Psoas muscle (tissue), 8 donors: Measurements from ENCODE around the gene PIGB. TPM values are rescaled to one million over a fixed set of nuclear protein-coding genes. Genes with fewer than 3 reads are reported as not detected.

ENCODE experiments used
- ATAC-seq, 4 donors: fragments of 200-7000 bp; cut with Tn5 transposase; one replicate each; pipeline ENCODE4 v1.9.1; 2020; ENCODE audit warnings: moderate library complexity in 3 of 4, mild to moderate bottlenecking in 2 of 4
- DNase-seq, 2 donors: peaks; one replicate each; pipeline ENCODE4 v3.0.0-alpha.2; 2020
- H3K27ac ChIP-seq: fragments of 200-600 bp; one replicate; pipeline ENCODE4 v1.8.0; 2022
- H3K27me3 ChIP-seq, 3 donors: fragments of 200-600 bp in 1 of 3; one replicate each; pipeline versions ENCODE4 v1.6.1 to v1.8.0; 2013 to 2022; ENCODE audit warnings: low read length in 2 of 3, mild to moderate bottlenecking in 2 of 3, moderate library complexity in 1 of 3; ENCODE audit not compliant: insufficient read depth in 3 of 3
- H3K36me3 ChIP-seq, 2 donors: fragments of 200-600 bp in 1 of 2; one replicate each; pipeline versions ENCODE4 v1.6.1 to v1.8.0; 2013 to 2022; ENCODE audit warnings: low read depth in 1 of 2, mild to moderate bottlenecking in 1 of 2, moderate library complexity in 1 of 2; ENCODE audit not compliant: insufficient read depth in 1 of 2
- H3K4me1 ChIP-seq: fragments of 200-600 bp; one replicate; pipeline ENCODE4 v1.8.0; 2022
- H3K4me3 ChIP-seq: fragments of 200-600 bp; one replicate; pipeline ENCODE4 v1.8.0; 2022; ENCODE audit warnings: mild to moderate bottlenecking
- H3K9me3 ChIP-seq: fragments of 200-600 bp; one replicate; pipeline ENCODE4 v1.8.0; 2022
- WGBS, 3 donors: extraction: QIAGEN DNeasy Blood & Tissue Kit; methylation state at CpG; one replicate each; pipeline versions ENCODE4 v1.1.6 to v1.1.7; 2013; 5-methylcytosine and 5-hydroxymethylcytosine counted together
- intact Hi-C, 2 donors: fragments of 100-400 bp; cut with DNase I; formaldehyde crosslinking; loops; one replicate each; pipeline versions ENCODE4 v1.11.0 to v1.14.2; 2022
- polyA plus RNA-seq, 3 donors: library from polyadenylated mRNA; stranded (reverse); fragments of 200-250 nt; gene quantifications; one replicate each; pipeline ENCODE4 v1.2.3, GENCODE V29; 2013
- total RNA-seq, 4 donors: library from RNA; stranded (reverse); fragmentation: NEBNext Ultra II Directional in 2 of 4; extraction: Animal tissue kit (Norgen Biotek cat#: 25700) in 2 of 4; gene quantifications; one replicate each; pipeline versions ENCODE4 v1.2.1 to v1.2.4, GENCODE V29; 2021 to 2023
- TF ChIP-seq, protein P1 (sequence below): fragments of 200-600 bp; IDR thresholded peaks from one replicate; pipeline ENCODE4 v1.8.0; 2022; ENCODE audit warnings: antibody characterized with exemption
- donor health status: healthy with polysubstance abuse.
- donor health status: DM: no; HTN: no; CAD: no; lungs with moderate emphysema.
- donor health status: Bipolar disorder and iron deficiency.
- donor health status: healthy.
- donor health status: DM: yes; HTN: yes; CAD: no.
- donor health status: DM: no; HTN: no; CAD: no.
- donor health status: DM: no; HTN: no; CAD: no.
- donor health status: DM: yes; HTN: yes; CAD: no.

Gene PIGB
- total and polyA plus RNA-seq, 7 donors = 0.57 to 1.9 (median 1.3) TPM

DNA sequence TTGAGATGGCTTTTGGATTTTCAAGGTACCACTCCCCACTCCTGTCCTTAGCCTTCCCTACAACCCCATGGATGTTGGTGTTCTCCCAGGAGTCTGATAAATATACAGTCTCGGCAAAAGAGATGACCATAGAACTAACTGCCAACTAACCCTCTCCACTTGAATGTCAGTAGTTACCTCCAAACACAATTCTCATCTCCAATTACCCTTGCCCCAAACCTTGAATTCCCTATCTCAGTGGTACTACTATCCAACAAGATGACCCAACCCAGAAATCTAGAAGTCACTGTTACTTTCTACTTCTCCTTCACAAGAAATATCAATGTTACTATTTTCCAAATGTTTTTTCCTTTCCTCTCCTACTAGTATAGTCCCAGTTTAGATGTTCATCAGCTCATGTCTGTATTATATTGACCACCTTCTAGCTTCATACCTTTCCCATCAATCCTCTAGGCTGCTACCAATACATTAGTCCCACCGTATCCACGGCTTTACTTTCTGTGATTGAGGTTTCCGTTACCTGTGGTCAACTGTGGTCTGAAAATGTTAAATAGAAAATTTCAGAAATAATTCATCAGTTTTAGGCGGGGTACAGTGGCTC, 38.1 kb downstream of the PIGB start:
- no peaks in the 10 kb centered on the region for H3K27me3 ChIP-seq
- no peak for DNase-seq
- H3K9me3 ChIP-seq = no peaks in the 10 kb centered on the region
- WGBS, 3 donors = 94 to 96% (median 96%) methylated on average over 5 of the region's 5 CpGs
- peaks cover 0 to 91% of the 10 kb centered on the region in 2 donors for H3K36me3 ChIP-seq
- H3K27ac ChIP-seq = no peak overlapping the region
- no peaks in the 10 kb centered on the region for H3K4me1 ChIP-seq
- no peak for ATAC-seq
- TF ChIP-seq, protein P1, sequence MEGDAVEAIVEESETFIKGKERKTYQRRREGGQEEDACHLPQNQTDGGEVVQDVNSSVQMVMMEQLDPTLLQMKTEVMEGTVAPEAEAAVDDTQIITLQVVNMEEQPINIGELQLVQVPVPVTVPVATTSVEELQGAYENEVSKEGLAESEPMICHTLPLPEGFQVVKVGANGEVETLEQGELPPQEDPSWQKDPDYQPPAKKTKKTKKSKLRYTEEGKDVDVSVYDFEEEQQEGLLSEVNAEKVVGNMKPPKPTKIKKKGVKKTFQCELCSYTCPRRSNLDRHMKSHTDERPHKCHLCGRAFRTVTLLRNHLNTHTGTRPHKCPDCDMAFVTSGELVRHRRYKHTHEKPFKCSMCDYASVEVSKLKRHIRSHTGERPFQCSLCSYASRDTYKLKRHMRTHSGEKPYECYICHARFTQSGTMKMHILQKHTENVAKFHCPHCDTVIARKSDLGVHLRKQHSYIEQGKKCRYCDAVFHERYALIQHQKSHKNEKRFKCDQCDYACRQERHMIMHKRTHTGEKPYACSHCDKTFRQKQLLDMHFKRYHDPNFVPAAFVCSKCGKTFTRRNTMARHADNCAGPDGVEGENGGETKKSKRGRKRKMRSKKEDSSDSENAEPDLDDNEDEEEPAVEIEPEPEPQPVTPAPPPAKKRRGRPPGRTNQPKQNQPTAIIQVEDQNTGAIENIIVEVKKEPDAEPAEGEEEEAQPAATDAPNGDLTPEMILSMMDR = no peak
- H3K4me3 ChIP-seq = no peak overlapping the region
- intact Hi-C loops = no loop called here

DNA sequence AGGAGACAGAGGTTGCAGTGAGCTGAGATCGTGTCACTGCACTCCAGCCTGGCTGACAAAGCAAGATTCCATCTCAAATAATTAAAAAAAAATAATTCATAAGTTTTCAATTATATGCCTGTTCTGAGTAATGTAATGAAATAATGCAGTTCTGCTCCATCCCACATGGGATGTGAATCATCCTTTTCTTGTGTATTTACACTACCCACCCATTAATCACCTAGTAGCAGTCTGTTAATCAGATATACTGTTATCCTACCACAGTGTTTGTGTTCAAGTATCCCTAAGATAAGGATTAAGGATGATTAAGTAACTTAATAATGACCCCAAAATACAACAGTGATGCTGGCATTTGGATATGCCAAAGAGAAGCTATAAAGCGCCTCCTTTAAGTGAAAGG, 38.8 kb downstream of the PIGB start:
- TF ChIP-seq, protein P1 = no peak
- intact Hi-C loops = no loop called here
- Histone ChIP-seq H3K9me3 (no peaks in the 10 kb centered on the region), H3K27ac (no peak overlapping the region), H3K27me3 (no peaks in the 10 kb centered on the region), H3K4me1 (no peaks in the 10 kb centered on the region), H3K36me3 (peaks cover 0 to 98% of the 10 kb centered on the region in 2 donors), H3K4me3 (no peak overlapping the region)
- DNase-seq = no peak
- no peak for ATAC-seq
- WGBS, 3 donors = 93 to 97% (median 95%) methylated on average over 2 of the region's 2 CpGs

DNA sequence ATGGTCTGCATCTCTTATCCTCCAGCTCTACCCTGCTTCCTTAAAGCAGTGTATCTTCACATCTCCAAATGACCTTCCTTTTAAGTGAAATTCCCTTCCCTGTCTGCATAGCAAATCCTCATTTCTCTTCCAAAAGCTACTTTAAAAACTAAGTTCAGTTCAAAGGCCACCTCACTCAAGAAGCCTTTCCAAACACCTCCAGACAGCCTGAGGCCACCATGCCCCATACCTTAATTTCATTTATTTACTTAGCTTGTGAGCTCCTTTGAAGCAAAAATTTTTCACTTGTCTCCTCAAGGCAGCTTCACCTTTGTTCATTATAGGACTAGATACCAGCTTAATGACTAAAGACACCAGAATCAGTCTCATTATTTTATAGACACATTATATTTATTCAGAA, 39.4 kb downstream of the PIGB start:
- DNase-seq (no peak), ATAC-seq (no peak)
- TF ChIP-seq, protein P1 = no peak
- intact Hi-C loops = no loop called here
- Histone ChIP-seq H3K27ac (no peak overlapping the region), H3K36me3 (peaks cover 0 to 100% of the 10 kb centered on the region in 2 donors), H3K27me3 (no peaks in the 10 kb centered on the region), H3K4me3 (no peak overlapping the region), H3K4me1 (no peaks in the 10 kb centered on the region), H3K9me3 (no peaks in the 10 kb centered on the region)

DNA sequence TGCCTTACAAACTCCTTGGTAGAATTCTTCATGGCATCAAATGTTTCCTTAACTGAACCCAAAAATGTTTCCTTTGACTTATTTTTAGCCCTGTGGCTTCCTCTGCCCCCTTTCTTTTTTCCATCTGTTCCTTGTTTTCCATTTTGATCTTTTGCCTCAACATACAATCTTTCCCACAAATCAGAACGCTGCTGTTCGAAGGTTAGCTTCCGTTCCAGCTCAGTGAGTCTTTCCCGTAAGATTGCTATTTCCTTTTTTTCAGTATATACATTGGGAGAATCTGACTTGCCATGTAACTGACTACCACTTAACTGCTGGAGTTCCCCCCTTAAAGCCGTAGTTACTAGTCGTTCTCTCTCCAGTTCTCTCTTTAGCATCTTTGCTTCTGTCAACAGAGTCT, 41.2 kb downstream of the PIGB start:
- H3K4me3 ChIP-seq = no peak overlapping the region
- H3K36me3 ChIP-seq = peaks cover 0 to 99% of the 10 kb centered on the region in 2 donors
- H3K27ac ChIP-seq = no peak overlapping the region
- DNase-seq (no peak), ATAC-seq (no peak)
- H3K9me3 ChIP-seq = no peaks in the 10 kb centered on the region
- no peaks in the 10 kb centered on the region for H3K27me3 ChIP-seq
- WGBS, 3 donors = 72 to 76% (median 73%) methylated on average over 6 of the region's 6 CpGs
- TF ChIP-seq, protein P1 = no peak
- intact Hi-C loops = no loop called here
- no peaks in the 10 kb centered on the region for H3K4me1 ChIP-seq

DNA sequence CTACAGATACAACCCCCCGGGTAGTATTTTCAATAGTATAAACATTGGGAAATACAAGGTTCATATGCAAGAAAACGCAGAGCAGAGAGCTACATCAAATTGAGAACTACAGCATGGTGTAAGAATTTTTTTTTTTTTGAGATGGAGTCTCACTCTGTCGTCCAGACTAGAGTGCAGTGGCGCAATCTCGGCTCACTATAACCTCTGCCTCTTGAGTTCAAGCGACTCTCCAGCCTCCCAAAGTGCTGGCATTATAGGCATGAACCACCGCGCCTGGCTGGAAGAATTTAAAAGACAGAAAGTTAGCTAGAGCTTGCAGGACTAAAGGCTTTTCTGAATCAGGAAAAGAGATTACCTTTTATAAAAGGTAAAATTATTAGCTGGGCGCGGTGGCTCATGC, 42.0 kb downstream of the PIGB start:
- WGBS, 3 donors = 90 to 93% (median 92%) methylated on average over 10 of the region's 10 CpGs

More for the DNA sequence above, 42.0 kb downstream of the PIGB start:
- H3K27me3 ChIP-seq = no peaks in the 10 kb centered on the region
- no peak overlapping the region for H3K27ac ChIP-seq
- TF ChIP-seq, protein P1 = no peak
- H3K36me3 ChIP-seq = peaks cover 0 to 95% of the 10 kb centered on the region in 2 donors
- ATAC-seq (no peak), DNase-seq (no peak)
- intact Hi-C loops = no loop called here
- no peaks in the 10 kb centered on the region for H3K9me3 ChIP-seq
- H3K4me1 ChIP-seq = no peaks in the 10 kb centered on the region
- no peak overlapping the region for H3K4me3 ChIP-seq
